Body of pancreas (tissue), 4 donors: Measurements from ENCODE around the gene DRC1. TPM values are rescaled to one million over a fixed set of nuclear protein-coding genes. Genes with fewer than 3 reads are reported as not detected.

Experiments used
- ATAC-seq: fragments of 150-250 bp; one replicate; pipeline ENCODE4 v1.9.1; 2016
- DNase-seq, 4 donors: peaks; one replicate each; pipeline ENCODE4 v3.0.0-alpha.2; 2019
- H3K27ac ChIP-seq, 4 donors: fragments of 200-600 bp; sonication (generic); 1 replicate in 3 of 4; 2 replicates in 1 of 4; pipeline versions ENCODE4 v1.5.1 to v1.6.1; 2016 to 2019; ENCODE audit warnings: mild to moderate bottlenecking in 1 of 4, mixed read lengths in 1 of 4, moderate library complexity in 1 of 4
- H3K27me3 ChIP-seq, 2 donors: fragments of 200-600 bp; sonication (generic); one replicate each; pipeline ENCODE4 v1.6.0; 2016; ENCODE audit warnings: mild to moderate bottlenecking in 1 of 2
- H3K36me3 ChIP-seq, 2 donors: fragments of 200-600 bp; sonication (generic); replicated peaks in 1 of 2; 2 replicates each; pipeline ENCODE4 v1.5.1; 2016; ENCODE audit warnings: low read depth in 2 of 2; ENCODE audit not compliant: insufficient read depth in 1 of 2
- H3K4me1 ChIP-seq: fragments of 200-600 bp; sonication (generic); one replicate; pipeline ENCODE4 v1.6.0; 2016
- H3K4me3 ChIP-seq, 2 donors: fragments of 200-600 bp; sonication (generic); 1 replicate in 1 of 2; 2 replicates in 1 of 2; pipeline ENCODE4 v1.5.1; 2016 to 2019
- H3K9me3 ChIP-seq, 3 donors: fragments of 200-600 bp; sonication (generic); 1 replicate in 2 of 3; 2 replicates in 1 of 3; pipeline ENCODE4 v1.5.1; 2016
- POLR2A ChIP-seq, 3 donors: fragments of 450-650 bp; IDR thresholded peaks; one replicate each; pipeline ENCODE4 v1.6.1; 2016; ENCODE audit warnings: antibody characterized with exemption in 3 of 3, mild to moderate bottlenecking in 2 of 3
- WGBS, 2 donors: methylation state at CpG; one replicate each; pipeline ENCODE4 v1.1.5; 2017; 5-methylcytosine and 5-hydroxymethylcytosine counted together
- intact Hi-C: fragments of 100-400 bp; cut with DNase I; formaldehyde crosslinking; loops from one replicate; pipeline ENCODE4 v1.15.1; 2023
- total RNA-seq, 2 donors: library from RNA; depleted of rRNA; stranded (reverse); fragments of >200 nt; gene quantifications; one replicate each; pipeline ENCODE4 v1.1.0, GENCODE V29; 2016
- TF ChIP-seq, protein P1 (sequence below), 7 experiments: fragments of 450-650 bp in 4 of 7; fragments of 200-600 bp in 3 of 7; sonication (generic) in 3 of 7; IDR thresholded peaks; one replicate each; pipeline ENCODE4 v1.5.1; 2016 to 2019; ENCODE audit warnings: antibody characterized with exemption in 7 of 7

Gene DRC1
- total RNA-seq, 2 donors from 2014 or later, result not detected

DNA sequence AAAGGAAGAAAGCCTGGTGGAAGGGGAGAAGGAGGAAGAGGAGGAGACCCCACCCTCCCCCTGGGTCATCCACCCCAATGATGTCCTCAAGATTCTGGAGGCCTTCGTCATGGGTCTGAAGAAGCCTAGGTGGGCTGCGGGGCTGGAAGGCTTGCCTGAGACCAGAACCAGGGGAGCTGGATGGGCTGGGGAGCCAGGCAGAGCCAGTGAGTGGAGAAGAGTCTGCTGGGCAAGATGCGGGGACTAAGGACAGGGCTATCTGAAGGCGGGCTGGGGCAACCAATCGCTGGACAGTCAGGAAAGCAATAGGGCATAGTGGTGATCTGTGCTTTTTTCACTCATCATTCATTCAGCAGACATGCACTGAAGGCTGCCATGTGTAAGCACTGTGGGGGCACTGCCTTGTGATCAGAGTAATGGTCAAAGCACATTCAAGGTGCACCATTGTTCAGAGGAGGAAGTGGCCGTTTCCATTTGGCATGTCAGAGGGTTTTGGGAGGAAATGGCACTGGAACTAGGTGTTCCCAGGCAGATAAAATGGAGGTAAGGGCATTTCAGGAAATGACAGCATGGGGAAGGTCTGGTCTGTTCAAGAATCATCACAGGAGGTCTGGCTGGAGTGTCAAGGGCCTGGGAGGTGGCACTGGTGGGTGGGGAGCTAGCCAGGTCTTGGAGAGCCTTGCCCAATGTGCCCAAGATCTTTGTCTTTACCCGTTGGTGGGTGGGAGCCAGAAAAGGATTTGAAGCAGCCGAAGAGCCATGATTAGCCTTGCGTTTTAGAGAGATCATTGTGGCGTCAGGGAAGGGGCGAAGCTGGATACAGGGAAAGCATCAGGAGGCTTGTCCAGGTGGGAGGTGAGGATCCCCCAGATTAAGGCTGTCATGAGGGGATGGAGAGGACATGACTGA, 52.0 kb downstream of the DRC1 start:
- H3K27me3 ChIP-seq, result no peaks in the 10 kb centered on the region
- 82 to 84% methylated on average over 11 of the region's 11 CpGs for WGBS, 2 donors
- intact Hi-C loops, result no loop called here
- no peaks in the 10 kb centered on the region for H3K9me3 ChIP-seq
- no peaks in the 10 kb centered on the region for H3K36me3 ChIP-seq
- DNase-seq (no peak), ATAC-seq (no peak)
- no peak overlapping the region for H3K27ac ChIP-seq
- no peak overlapping the region for H3K4me3 ChIP-seq
- TF ChIP-seq, protein P1, sequence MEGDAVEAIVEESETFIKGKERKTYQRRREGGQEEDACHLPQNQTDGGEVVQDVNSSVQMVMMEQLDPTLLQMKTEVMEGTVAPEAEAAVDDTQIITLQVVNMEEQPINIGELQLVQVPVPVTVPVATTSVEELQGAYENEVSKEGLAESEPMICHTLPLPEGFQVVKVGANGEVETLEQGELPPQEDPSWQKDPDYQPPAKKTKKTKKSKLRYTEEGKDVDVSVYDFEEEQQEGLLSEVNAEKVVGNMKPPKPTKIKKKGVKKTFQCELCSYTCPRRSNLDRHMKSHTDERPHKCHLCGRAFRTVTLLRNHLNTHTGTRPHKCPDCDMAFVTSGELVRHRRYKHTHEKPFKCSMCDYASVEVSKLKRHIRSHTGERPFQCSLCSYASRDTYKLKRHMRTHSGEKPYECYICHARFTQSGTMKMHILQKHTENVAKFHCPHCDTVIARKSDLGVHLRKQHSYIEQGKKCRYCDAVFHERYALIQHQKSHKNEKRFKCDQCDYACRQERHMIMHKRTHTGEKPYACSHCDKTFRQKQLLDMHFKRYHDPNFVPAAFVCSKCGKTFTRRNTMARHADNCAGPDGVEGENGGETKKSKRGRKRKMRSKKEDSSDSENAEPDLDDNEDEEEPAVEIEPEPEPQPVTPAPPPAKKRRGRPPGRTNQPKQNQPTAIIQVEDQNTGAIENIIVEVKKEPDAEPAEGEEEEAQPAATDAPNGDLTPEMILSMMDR (IDR thresholded peaks at IDR 0.05), result no peak
- TF ChIP-seq POLR2A (IDR thresholded peaks at IDR 0.05), result no peak
- H3K4me1 ChIP-seq, result no peaks in the 10 kb centered on the region

DNA sequence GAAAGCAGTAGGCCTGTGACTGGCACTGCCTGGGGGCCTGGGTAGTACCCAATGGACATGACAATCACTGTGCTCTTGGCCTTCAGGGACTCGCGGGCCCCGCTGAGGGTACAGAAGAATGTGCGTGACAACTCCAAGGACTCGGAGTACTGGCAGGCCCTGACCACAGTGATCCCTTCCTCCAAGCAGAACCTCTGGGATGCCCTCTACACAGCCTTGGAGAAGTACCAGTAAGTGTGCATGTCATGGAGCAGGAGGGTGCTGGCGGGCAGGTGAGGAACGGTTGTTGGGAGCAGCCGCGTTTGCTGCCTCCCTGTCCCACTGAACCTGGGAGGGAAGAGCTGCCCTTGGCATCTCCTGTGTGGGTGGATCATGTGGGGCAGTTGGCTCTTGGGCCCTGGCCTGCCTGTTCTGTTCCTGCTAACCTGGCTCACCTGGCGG, 52.9 kb downstream of the DRC1 start:
- TF ChIP-seq, protein P1 (IDR thresholded peaks at IDR 0.05), result no peak
- no peak for TF ChIP-seq POLR2A (IDR thresholded peaks at IDR 0.05)
- Histone ChIP-seq H3K27ac (no peak overlapping the region), H3K4me3 (no peak overlapping the region), H3K36me3 (no peaks in the 10 kb centered on the region), H3K27me3 (no peaks in the 10 kb centered on the region), H3K4me1 (no peaks in the 10 kb centered on the region), H3K9me3 (no peaks in the 10 kb centered on the region)
- no peak for DNase-seq
- intact Hi-C loops, result no loop called here
- WGBS, 2 donors, result 88% methylated on average over 6 to 10 of the region's 10 CpGs
- ATAC-seq, result no peak

DNA sequence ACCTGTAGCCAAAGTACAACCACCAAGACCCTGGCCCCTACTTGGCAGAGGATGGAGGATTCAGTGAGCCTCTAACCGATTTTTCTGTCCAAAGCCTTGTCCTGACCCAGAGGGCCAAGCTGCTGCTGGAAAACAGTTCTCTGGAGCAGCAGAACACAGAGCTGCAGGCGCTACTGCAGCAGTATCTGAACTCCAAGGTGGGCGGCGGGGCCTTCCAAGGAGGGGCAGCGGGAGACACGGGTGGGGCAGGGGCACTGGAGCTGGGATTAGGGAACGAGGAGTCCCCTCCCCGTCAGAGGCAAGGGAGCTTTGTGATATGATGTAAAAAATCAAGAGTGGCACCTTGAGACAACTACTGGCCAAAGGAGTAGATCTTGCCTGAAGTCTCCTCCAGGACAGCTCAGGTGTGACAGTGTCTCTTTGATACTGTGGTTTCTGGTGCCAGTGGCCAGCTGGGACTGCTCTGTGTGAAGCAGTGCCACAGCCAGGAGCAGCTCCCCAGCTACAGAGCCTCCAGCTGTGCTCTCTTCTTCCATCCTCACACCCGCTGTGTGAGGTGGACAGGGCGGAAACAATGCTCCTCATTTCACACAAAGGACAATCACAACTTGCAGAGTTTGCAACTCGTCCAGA, 53.4 kb downstream of the DRC1 start:
- intact Hi-C loops, result no loop called here
- no peak for DNase-seq
- Histone ChIP-seq H3K36me3 (no peaks in the 10 kb centered on the region), H3K27ac (no peak overlapping the region), H3K9me3 (no peaks in the 10 kb centered on the region), H3K4me3 (no peak overlapping the region), H3K27me3 (no peaks in the 10 kb centered on the region), H3K4me1 (no peaks in the 10 kb centered on the region)
- WGBS, 2 donors, result 85 to 92% methylated on average over 9 to 11 of the region's 11 CpGs
- TF ChIP-seq, protein P1 (IDR thresholded peaks at IDR 0.05), result no peak
- no peak for TF ChIP-seq POLR2A (IDR thresholded peaks at IDR 0.05)
- no peak for ATAC-seq

DNA sequence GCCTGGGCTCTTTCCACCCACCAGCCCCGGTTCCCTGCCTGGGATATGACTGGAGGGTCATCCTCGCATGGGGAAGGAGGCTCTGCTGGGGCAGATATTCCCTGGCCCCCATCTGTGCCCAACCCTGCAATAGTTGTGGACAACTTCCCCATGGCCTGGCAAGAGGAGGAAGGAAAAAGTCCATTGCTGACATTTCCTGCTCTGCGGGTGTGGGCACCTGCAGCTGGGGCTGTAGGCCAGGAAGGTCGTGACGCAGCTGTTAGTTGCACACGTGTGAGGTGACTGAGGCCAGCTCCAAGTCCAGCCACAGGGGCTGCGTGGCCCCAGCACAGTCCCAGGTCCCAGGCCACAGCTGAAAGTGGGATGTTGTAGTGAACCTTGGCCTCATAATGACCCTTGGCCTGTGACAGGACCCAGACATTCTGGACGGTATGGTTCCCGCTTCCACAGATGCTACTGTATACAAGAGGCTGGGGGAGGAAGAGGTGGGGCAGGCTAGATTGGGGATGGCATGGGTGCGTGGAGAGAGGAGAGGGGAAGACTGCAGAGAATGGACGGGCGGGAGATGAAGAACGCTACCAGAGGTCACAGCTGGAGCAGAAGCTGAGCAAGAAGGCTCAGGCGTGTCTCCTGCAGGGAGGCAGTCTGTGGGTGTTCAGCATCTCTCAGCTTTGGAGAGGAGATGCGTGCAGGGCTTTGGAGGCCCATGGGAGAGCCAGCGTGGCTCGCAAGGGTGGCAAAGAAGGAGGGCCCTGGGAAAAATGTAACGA, 54.1 kb downstream of the DRC1 start:
- intact Hi-C loops, result no loop called here
- Histone ChIP-seq H3K9me3 (no peaks in the 10 kb centered on the region), H3K36me3 (no peaks in the 10 kb centered on the region), H3K27me3 (no peaks in the 10 kb centered on the region), H3K4me1 (no peaks in the 10 kb centered on the region), H3K27ac (no peak overlapping the region), H3K4me3 (no peak overlapping the region)
- WGBS, 2 donors, result 74 to 83% methylated on average over 13 to 16 of the region's 18 CpGs
- ATAC-seq, result peak; percentile 29
- TF ChIP-seq, protein P1 (IDR thresholded peaks at IDR 0.05), result no peak
- no peak for TF ChIP-seq POLR2A (IDR thresholded peaks at IDR 0.05)
- DNase-seq, result peak in 3 of 4 donors; percentile 29 to 58 (median 48)
